Renal pelvis (tissue), 12 donors: ENCODE data around the gene GLIPR1. TPM values are rescaled to one million over a fixed set of nuclear protein-coding genes. Genes with fewer than 3 reads are reported as not detected.
"Not testable (repeated sequence)": the region's sequence is repeated elsewhere in the genome, so short reads cannot be mapped to it uniquely, and the experiment has no call there.

Source experiments
- DNase-seq: peaks from one replicate; pipeline ENCODE4 v3.0.0-alpha.2; 2013
- long read RNA-seq, 16 experiments: transcript quantifications; one replicate each; lab custom pipeline, GENCODE V29; 2026
- polyA plus RNA-seq, 3 donors: library from polyadenylated mRNA; unstranded; fragments of 120-200 nt; gene quantifications; one replicate each; pipeline ENCODE4 v1.2.1, GENCODE V29; 2013; ENCODE audit not compliant: insufficient read length in 3 of 3

The GLIPR1 gene
- polyA plus RNA-seq, result 10 to 100 TPM; 10.2 to 16.3 (median 13.2) TPM
- long read RNA-seq, donor 1, full-length matches to known transcripts, result 5 of 5 reads
- long read RNA-seq, donor 1, partial matches to known transcripts, result 0 of 5 reads
- long read RNA-seq, donor 1, other reads (novel, unspliced or antisense), result 0 of 5 reads
- long read RNA-seq, donor 2, full-length matches to known transcripts, result 1 of 65 reads
- long read RNA-seq, donor 2, partial matches to known transcripts, result 16 of 65 reads
- long read RNA-seq, donor 2, other reads (novel, unspliced or antisense), result 48 of 65 reads
- long read RNA-seq, donor 3, full-length matches to known transcripts, result 3 of 3 reads
- long read RNA-seq, donor 3, partial matches to known transcripts, result 0 of 3 reads
- long read RNA-seq, donor 3, other reads (novel, unspliced or antisense), result 0 of 3 reads
- long read RNA-seq, donor 4, full-length matches to known transcripts, result 2 of 2 reads
- long read RNA-seq, donor 4, partial matches to known transcripts, result 0 of 2 reads
- long read RNA-seq, donor 4, other reads (novel, unspliced or antisense), result 0 of 2 reads
- long read RNA-seq, donor 5, full-length matches to known transcripts, result 3 of 3 reads
- long read RNA-seq, donor 5, partial matches to known transcripts, result 0 of 3 reads
- long read RNA-seq, donor 5, other reads (novel, unspliced or antisense), result 0 of 3 reads
- long read RNA-seq, donor 6, result 0 reads
- long read RNA-seq, donor 7, partial matches to known transcripts, result 72 of 104 reads
- long read RNA-seq, donor 7, other reads (novel, unspliced or antisense), result 32 of 104 reads
- long read RNA-seq, donor 8, full-length matches to known transcripts, result 8 of 30 reads
- long read RNA-seq, donor 8, partial matches to known transcripts, result 11 of 30 reads
- long read RNA-seq, donor 8, other reads (novel, unspliced or antisense), result 11 of 30 reads
- long read RNA-seq, donor 9, full-length matches to known transcripts, result 3 of 158 reads
- long read RNA-seq, donor 9, partial matches to known transcripts, result 104 of 158 reads
- long read RNA-seq, donor 9, other reads (novel, unspliced or antisense), result 51 of 158 reads
- long read RNA-seq, donor 10, full-length matches to known transcripts, result 6 of 111 reads
- long read RNA-seq, donor 10, partial matches to known transcripts, result 83 of 111 reads
- long read RNA-seq, donor 10, other reads (novel, unspliced or antisense), result 22 of 111 reads
- long read RNA-seq, donor 11, full-length matches to known transcripts, result 1 of 82 reads
- long read RNA-seq, donor 11, partial matches to known transcripts, result 64 of 82 reads
- long read RNA-seq, donor 11, other reads (novel, unspliced or antisense), result 17 of 82 reads
- long read RNA-seq, donor 12, partial matches to known transcripts, result 117 of 117 reads
- long read RNA-seq, donor 12, other reads (novel, unspliced or antisense), result 0 of 117 reads
- long read RNA-seq, donor 13, result 0 reads
- long read RNA-seq, donor 14, result 0 reads
- long read RNA-seq, donor 15, full-length matches to known transcripts, result 5 of 137 reads
- long read RNA-seq, donor 15, partial matches to known transcripts, result 76 of 137 reads
- long read RNA-seq, donor 15, other reads (novel, unspliced or antisense), result 56 of 137 reads
- long read RNA-seq, donor 16, full-length matches to known transcripts, result 1 of 89 reads
- long read RNA-seq, donor 16, partial matches to known transcripts, result 40 of 89 reads
- long read RNA-seq, donor 16, other reads (novel, unspliced or antisense), result 48 of 89 reads

DNA sequence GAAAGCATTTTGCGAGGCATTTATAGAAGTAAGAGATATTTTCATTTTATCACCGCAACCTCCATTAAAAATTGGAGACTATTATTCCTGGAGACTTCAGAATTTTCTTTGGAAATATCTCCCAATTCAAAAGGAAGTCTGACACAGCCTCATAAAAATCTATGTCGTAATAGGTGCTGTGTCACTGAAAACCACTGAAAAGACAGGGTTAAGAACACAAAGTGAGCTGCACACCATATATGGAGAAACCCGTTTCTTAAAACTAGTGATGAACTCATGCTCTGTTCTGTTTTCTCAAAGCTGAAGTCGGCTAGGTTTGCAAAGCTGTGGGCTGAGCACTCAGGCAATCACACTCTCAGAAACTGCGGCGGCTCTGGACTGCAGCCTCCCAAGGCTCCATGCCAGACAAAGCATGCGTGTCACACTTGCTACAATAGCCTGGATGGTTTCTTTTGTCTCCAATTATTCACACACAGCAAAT lies at the start of gene GLIPR1:
GLIPR1 (plus strand) TSS at position 287 of the 481 bp plus-strand sequence; CDS start at position 413, 126 bp downstream.
- peak; percentile 53 for DNase-seq

DNA sequence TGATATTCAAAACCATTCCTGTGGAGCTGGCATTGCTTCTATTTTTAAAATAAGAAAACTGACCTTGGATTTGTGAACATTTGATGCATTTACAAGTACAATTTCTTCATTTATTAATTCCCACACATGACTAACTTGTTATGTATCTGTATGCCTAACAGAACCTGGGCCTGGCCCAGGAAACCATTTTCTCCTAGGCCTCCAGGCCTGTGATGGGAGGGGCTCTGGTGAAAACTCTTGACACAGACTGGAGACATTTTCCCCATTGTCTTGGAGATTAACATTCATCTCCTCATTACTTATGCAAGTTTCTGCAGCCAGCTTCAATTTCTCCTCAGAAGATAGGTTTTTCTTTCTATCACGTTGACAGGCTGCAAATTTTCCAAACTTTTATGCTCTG lies 47.6 kb upstream of the GLIPR1 start:
- DNase-seq, result no peak

DNA sequence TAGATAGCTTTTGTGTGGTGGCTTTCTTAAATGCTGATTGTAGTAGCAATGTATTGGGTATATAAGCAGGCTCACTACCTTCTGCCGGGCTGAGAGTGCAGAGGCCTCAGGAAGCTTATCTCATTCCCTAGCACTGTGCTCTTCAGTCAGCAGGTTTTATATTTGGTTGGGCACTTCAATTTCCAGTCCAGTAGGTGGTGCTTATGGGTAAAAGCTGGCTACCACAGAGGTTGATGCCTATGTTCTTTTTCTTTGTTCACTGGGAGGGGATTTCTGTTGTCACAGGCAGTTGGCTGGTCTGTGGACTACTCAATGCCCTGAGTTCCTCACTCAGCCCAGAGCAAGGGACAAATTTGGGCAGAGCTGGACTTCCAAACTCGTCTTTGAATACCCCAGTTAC lies 43.0 kb upstream of the GLIPR1 start:
- no peak for DNase-seq

DNA sequence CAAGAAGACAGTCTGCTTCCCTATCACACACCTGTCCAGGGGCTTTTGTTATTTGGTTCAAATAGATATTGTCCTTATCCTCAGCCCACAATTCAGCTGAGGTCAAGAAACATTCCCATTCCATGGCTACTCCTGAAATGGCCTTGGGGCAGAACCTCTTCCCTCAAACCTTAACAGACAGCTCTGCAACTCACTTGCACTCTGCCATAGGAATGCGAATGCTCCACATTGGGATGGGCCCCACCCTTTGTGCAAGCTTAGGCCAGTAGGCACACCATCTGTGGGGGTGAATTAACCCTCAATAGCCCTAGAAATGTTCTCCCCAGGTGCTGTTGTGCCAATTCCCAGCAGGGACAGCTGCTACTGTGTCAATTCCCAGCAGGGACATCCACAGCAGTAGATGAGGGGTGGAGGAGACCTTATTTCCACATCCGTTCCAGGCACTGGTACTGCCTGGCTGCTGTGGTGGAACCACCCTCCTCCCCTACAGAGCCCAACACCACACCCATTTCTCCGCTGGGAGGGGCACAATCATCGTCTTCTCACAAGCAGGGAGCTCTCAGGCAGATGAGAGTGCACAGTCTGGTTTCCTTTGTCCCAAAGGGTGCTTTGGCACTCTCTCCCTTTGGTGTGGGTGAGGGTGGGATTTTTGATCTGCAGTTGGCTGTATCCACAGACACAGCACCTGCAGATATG lies 42.3 kb upstream of the GLIPR1 start:
- DNase-seq, result no peak

DNA sequence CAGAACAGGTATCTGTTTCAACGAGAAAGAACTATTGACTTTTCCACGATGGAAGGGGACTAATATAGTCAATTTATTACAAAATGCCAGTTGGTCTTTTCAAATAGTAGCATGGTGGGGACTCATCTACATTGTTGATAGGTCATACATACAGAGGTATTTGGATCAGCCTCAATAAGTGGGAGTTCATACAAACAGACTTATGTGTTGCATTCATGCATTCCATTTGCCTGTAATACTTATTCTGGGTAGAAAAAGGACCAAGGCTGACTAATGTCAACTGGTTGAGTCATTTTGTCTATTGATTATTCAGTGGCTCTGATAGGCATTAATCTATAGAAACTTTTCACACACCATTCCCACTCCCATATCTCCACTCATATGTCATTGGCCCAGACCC lies 41.5 kb upstream of the GLIPR1 start:
- no peak for DNase-seq

DNA sequence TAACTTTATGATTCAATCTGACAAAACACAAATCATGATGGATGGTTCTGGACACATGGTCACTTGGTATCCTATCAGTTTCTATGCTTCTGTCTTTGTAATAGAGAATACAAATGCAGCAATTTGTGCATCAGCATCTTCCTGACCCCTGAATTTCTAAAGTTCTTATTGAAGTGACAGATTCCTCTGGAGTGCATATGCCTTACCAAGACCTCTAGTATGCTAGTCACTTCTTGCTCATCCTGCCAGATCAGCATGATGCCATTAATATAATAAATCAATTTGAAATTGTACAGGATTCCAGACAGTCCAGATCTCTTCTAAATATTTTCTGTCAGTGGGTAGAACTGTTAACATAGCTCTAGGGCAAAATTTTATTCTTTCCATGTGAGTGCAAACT lies 40.6 kb upstream of the GLIPR1 start:
- no peak for DNase-seq

DNA sequence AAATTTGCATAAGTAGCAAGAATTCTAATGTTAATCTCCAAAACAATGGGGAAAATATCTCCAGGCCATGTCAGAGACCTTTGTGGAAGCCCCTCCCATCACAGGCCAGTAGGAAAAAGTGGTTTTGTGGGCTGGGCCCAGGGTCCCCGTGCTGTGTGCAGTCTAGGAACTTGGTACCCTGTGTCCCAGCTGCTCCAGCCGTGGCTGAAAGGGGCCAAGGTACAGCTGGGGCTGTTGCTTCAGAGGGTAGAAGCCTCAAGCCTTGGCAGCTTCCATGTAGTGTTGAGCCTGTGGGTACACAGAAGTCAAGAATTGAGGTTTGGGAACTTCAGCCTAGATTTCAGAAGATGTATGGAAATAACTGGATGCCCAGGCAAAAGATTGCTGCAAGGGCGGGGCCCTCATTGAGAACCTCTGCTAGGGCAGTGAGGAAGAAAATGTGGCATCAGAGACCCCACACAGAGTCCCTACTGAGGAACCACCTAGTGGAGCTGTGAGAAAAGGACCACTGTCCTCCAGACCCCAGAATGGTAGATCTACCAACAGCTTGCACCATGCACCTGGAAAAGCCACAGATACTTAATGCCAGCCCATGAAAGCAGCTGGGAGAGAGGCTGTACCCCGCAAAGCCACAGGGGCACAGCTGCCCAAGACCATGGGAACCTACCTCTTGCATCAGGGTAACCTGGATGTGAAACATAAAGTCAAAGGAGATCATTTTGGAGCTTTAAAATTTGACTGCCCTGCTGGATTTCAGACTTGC lies 38.7 kb upstream of the GLIPR1 start:
- DNase-seq, result not testable (repeated sequence)

DNA sequence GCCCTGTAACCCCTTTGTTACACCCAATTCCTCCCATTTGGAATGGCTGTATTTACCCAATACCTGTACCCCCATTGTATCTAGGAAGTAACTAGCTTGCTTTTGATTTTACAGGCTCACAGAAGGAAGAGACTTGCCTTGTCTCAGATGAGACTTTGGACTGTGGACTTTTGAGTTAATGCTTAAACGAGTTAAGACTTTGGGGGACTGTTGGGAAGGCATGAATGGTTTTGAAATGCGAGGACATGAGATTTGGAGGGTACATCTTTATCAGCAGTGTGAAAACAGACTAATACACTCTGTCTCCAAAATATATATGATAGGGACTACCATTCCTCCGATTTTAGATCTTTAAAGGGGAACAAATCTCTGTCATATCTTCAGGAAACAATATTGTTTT lies 38.1 kb upstream of the GLIPR1 start:
- not testable (repeated sequence) for DNase-seq

DNA sequence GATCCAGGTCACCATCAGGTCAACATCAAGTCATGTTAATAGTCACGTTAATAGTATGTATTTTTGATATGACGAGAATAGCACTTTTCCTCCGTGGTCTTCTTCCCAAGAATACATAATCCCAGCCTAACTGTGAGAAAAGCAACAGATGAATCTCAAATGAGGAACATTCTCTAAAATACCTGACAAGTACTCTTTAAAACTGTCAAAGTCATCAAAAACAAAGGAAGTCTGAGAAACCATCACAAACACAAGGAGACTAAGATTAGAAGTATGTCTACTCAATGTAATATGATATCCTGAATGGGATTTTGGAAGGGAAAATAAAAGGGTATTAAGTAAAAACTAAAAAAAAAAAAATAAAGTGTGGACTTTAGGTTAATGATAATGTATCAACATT lies 36.8 kb upstream of the GLIPR1 start:
- DNase-seq, result no peak

DNA sequence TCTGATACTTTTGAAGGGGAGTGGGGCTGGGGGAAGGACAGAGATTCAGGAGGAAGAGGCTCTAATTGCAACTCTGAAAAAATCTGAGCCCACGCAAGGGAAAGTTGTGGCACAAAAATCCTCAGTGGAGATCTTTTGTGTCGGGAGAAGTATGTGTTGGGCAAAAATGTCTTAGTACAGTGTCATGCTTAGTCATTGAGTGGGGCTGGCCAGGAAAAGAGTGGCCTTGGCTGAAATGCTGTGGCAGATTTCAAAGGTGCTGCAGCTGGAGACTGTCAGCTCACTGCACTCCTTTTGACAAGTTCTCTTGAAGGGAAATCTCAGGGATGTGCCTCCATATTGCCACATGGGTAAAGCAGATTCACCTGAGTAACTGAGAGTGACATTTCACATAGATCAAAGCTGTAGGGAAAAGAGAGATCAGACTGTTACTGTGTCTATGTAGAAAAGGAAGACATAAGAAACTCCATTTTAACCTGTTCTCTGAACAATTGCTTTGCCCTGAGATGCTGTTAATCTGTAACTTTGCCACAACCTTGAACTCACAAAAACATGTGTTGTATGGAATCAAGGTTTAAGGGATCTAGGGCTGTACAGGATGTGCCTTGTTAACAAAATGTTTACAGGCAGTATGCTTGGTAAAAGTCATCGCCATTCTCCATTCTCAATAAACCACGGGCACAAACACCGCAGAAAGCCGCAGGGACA lies 36.0 kb upstream of the GLIPR1 start:
- no peak for DNase-seq

DNA sequence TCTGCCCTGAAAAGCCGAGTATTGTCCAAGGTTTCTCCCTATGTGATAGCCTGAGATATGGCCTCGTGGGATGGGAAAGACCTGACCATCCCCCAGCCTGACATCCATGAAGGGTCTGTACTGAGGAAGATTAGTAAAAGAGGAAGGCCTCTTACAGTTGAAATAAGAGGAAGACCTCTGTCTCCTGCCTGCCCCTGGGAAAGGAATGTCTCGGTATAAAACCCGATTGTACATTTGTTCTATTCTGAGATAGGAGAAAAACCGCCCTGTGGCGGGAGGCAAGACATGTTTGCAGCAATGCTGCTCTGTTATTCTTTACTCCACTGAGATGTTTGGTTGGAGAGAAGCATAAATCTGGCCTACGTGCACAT lies 35.4 kb upstream of the GLIPR1 start:
- not testable (repeated sequence) for DNase-seq

DNA sequence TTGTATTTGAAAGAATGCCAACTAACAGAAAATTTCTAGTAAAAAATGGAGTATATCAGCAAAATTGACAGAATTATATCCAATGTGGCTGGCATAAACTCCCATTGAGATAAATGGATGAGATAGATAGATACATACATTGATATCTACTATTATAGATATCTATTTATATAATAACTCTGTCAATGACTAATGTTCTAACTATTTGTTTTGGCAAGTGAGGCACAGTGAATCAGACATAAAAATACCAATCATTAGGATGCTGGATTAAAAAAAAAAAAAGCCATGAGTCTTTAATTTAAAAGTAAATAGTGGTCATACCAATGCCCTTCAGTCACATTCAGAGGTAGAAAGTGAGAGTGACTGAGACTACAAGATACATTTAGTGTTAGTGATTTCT lies 33.7 kb upstream of the GLIPR1 start:
- no peak for DNase-seq

DNA sequence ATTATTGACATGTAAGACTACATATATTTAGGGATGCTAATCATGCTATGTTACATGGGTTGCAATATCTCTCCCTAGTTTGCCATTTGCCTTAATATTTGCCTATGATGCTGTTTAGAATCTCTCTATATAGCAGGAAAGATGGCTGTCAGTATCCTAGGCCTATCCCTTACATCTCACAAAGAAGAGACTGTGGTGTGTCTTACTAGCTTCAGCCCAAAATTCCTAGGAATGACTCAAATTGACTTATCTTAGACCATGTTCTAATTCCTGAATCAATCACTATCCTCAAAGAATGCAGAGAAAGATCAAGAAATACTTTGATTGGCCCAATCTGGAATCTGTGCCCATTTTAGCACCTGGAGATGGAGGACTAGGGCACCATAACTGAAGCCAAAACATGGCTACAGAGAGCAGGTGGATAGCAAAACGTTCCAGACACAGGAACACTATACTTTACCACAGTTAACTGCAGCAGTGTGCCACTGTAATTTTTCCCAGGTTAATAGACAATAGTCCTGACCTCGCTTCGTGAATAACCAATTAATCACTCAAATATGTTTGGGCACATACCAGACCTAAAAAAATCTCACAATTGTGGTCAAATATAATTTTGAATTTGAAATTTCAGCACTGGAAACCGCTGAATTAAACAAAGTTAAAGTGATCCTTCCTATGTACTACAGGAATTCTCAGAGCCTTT lies 32.7 kb upstream of the GLIPR1 start:
- no peak for DNase-seq

DNA sequence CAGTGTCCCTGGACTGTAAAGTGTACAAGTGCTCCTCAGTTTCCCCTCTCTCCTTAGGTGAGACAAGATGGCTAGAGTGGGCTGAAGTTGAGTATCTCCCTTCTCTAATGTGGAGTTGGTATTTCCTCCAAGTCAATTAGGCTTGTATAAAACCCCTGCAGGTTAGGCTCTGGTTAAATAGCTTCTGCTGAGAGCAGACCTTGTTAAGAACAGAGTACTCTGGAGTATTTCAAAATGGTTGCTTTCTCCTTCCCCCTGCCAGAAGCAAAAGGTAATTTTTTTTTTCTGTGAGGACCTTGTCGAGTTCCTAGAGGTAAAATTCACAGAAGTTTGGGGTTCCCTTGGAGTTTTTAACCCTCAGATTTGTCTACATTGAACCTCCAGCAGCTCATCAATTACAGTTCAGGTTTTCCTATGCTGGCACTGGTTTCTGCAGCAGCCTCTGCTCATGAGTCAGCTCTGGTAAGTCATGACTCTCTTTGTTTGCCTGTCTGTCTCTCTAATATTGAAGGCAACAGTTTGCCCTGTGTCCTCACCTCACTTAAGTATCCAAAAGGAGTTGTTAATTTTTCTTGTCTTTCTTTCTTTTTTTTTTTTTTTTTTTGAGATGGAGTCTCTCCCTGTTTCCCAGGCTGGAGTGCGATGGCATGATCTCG lies 27.8 kb upstream of the GLIPR1 start:
- DNase-seq, result no peak

DNA sequence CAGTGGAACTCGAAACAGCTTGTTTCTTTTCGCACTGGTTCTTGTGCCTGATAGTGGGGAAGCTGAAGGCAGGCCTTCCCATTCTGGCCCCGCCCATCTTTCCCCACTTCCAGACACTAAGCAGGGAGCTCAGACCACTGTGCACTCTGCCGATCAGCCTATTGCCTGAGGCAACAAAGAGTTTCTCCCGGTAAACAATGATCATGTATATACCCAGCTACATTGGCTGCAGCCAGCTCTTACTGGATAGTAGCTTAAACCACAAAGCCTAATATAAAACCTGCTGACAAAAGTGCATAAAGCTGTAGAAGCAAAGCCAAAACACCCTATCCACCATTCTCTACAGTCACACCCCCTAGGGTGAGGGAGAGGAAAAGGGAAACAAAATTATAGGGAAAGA lies 24.7 kb upstream of the GLIPR1 start:
- DNase-seq, result no peak

DNA sequence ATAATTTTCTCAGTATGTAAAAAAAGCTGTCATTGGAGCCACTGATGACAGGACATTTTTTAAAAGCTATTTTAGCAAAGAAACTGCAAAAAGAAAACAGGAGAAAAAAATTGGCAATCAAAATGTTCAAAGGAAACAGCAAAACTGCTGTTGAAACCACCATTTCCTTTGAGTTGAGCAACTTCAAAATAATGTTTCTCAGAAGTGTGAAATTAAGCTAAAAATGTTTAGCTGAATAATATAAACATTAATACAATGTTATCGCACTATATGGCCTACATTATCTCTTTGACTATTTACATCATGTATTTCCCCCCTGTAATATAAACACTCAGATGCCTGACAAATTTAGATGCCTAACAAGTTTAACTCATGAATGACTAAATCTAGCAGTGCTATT lies 23.4 kb upstream of the GLIPR1 start:
- DNase-seq, result no peak

DNA sequence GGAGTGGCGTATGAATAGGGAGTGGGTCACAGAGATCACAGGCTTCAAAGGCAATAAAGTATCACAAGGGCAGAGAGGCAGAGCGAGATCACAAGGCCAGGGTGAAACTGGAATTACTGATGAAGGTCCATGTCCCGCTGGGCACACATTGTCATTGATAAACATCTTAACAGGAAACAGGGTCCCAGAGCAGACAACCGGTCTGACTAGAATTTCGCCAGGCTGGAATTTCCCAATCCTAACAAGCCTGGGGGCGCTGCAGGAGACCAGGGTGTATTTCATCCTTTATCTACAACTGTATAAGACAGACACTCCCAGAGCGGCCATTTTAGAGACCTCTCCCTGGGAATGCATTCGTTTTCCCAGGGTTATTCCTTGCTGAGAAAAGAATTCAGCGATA lies 22.7 kb upstream of the GLIPR1 start:
- not testable (repeated sequence) for DNase-seq

DNA sequence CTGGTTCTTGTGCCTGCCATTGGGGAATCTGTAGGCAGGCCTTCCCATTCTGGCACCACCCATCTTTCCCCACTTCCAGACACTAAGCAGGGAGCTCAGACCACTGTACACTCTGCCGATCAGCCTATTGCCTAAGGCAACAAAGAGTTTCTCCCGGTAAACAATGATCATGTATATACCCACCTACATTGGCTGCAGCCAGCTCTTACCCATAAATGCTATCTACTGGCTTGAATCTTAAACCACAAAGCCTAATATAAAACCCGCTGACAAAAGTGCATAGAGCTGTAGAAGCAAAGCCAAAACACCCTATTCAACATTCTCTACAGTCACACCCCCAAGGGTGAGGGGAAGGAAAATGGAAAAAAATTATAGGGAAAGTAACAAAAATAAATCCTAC lies 20.8 kb upstream of the GLIPR1 start:
- DNase-seq, result no peak
